ENCODE results near the gene MMP12. TPM values are rescaled to one million over a fixed set of nuclear protein-coding genes. Genes with fewer than 3 reads are reported as not detected.

The MMP12 gene
- total RNA-seq, 1 donor from 2014 or later: not detected

DNA sequence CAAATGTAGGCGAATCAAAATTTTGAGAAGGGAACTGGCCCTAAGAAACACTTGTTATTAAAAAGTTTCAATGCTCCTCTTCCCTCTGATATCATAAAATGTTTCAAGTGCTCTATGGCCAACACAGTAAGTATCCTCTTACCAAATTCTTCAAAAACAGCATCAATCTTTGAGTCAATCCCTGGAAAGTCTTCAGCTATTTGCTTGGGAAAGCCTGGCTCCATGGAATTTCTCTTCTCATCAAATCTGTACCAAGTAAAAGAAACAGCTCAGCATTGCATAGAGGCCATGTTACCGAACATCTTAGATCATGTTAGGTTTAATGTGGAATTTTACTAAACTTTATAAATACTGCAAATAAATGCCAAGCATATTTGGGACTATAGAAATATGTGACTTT lies 37.6 kb downstream of the MMP12 start:
- no peak overlapping the region for H3K4me3 ChIP-seq (ENCODE audit: low read depth, low read length)
- no peak for TF ChIP-seq CTCF (conservative IDR thresholded peaks at IDR 0.05; ENCODE audit: low read depth, low read length)
- DNase-seq (ENCODE audit: low read depth): no peak

- no peak overlapping the region for H3K4me3 ChIP-seq (ENCODE audit: low read depth, low read length)
- no peak for DNase-seq (ENCODE audit: low read depth)
- TF ChIP-seq CTCF (conservative IDR thresholded peaks at IDR 0.05; ENCODE audit: low read depth, low read length): no peak
Measured at GRCh38 chr11:102836290-102836875, 38.4 kb downstream of the MMP12 start.

- no peak for DNase-seq (ENCODE audit: low read depth)
- peak overlapping the region; percentile 56 for H3K4me3 ChIP-seq (ENCODE audit: low read depth, low read length)
- no peak for TF ChIP-seq CTCF (conservative IDR thresholded peaks at IDR 0.05; ENCODE audit: low read depth, low read length)
Measured at GRCh38 chr11:102833731-102834130, 41.1 kb downstream of the MMP12 start.

DNA sequence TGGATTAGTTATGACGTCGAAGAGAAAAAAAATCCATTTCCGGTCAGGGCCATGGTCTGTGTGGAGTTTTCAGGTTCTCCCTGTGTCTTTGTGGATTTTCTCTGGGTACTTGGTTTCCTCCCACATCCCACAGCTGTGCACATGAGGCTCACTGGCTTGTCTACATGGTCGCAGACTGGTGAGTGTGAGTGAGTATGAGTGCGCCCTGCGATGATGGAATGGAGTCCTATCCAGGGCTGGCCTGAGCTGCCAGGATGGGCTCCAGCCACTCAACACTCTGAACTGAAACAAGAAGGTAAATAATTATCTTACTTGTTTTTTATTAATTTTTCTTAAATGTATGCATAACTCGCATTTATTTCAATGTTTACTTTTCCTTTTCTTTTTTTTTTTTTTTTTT lies 42.2 kb downstream of the MMP12 start:
- peak overlapping the region; percentile 56 for H3K4me3 ChIP-seq (ENCODE audit: low read depth, low read length)
- TF ChIP-seq CTCF (conservative IDR thresholded peaks at IDR 0.05; ENCODE audit: low read depth, low read length): no peak
- no peak for DNase-seq (ENCODE audit: low read depth)

DNA sequence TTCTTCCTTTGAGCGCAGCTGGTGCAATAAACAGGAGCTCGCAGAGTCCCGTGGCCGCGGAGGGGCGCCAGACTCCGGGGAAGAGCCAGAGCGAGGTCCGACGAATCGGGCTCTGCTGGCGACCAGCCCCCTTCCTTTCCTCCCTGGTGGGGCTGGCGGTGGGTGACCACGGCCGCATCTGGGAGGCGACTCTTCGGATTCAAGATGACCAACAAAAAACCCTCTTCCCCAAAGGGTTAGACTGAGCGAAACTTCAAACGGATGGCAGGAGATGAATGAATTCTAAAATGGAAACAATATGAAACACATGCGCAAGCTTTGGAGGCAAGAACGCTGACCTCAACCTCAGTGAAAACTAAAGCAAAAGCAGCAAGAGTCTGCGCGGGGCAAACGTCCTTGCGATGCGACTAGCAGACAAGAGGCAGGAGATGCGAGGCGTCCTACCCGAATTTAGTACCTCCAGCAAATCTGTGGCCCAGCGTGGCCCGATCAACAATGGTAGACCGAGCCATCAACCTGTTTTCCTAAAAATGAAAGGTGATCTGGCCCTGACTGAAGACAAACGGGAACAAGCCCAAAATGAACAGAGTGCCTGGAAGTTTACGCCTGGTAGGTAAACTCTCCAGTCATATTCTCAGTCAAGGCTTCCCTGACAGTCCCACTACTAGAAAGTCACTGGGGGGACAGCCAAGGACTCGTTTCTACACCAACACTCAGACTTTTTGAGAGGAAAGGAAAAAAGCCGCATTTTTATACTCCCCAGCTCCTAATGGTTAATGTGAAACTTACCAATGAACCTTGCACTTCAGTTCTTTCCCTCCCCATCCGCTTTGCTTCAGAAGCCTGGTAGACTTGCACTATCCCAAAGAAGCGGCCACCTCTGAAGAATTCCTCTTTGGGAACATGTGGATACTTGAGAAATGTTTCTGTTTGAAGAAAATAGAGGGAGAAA lies 43.0 kb downstream of the MMP12 start:
- no peak for DNase-seq (ENCODE audit: low read depth)
- peak; percentile 76 for TF ChIP-seq CTCF (conservative IDR thresholded peaks at IDR 0.05; ENCODE audit: low read depth, low read length)

DNA sequence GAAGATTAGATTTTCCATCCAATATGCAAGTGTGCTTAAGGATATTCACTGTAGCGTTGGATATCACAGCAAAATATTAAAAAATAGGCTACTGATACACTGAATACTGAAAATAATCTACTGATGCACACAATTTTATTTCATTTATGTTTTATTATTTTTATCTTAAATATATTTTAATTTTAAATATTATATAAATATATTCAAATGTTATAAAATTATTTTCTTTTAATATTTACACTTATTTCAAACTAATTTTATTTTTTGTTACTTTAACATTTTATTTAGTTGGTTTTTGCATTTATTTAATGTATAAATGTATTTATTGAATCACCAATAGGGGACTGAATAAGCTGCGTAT lies 43.7 kb downstream of the MMP12 start:
- no peak for DNase-seq (ENCODE audit: low read depth)
- no peak for TF ChIP-seq CTCF (conservative IDR thresholded peaks at IDR 0.05; ENCODE audit: low read depth, low read length)
- H3K4me3 ChIP-seq (ENCODE audit: low read depth, low read length): no peak overlapping the region

More for the DNA sequence above, 43.0 kb downstream of the MMP12 start:
- peak overlapping the region; percentile 56 for H3K4me3 ChIP-seq (ENCODE audit: low read depth, low read length)
